RWPE2 (cell line): ENCODE data around the gene CUL9.
A peak's percentile ranks its signal among the peaks of the same experiment; 100 is the strongest.

ENCODE experiments used
- ATAC-seq: fragments of 200-7000 bp; cut with Tn5 transposase; 3 replicates; pipeline ENCODE4 v1.9.1; 2021; ENCODE audit warnings: low read depth
- DNase-seq: peaks from one replicate; pipeline ENCODE4 v3.0.0-alpha.2; 2020; ENCODE audit warnings: low spot score
- H3K27ac ChIP-seq: fragments of 450-650 bp; 2 replicates; pipeline ENCODE4 v1.5.1; 2017; ENCODE audit warnings: mild to moderate bottlenecking; ENCODE audit not compliant: poor library complexity, severe bottlenecking
- H3K27me3 ChIP-seq: fragments of 250-450 bp; sonication (Bioruptor Pico); 2 replicates; pipeline ENCODE4 v1.5.1; 2021; ENCODE audit warnings: mild to moderate bottlenecking, moderate library complexity; ENCODE audit not compliant: insufficient read depth, poor library complexity, severe bottlenecking
- H3K36me3 ChIP-seq: fragments of 250-450 bp; sonication (Bioruptor Pico); 2 replicates; pipeline ENCODE4 v1.5.1; 2020; ENCODE audit warnings: low read depth, mild to moderate bottlenecking, moderate library complexity
- H3K4me1 ChIP-seq: fragments of 250-450 bp; sonication (Bioruptor Pico); 2 replicates; pipeline ENCODE4 v1.5.1; 2021; ENCODE audit warnings: mild to moderate bottlenecking, moderate library complexity; ENCODE audit not compliant: insufficient read depth, poor library complexity, severe bottlenecking
- H3K4me3 ChIP-seq: fragments of 250-450 bp; sonication (Bioruptor Pico); 2 replicates; pipeline ENCODE4 v1.5.1; 2021; ENCODE audit warnings: mild to moderate bottlenecking, moderate library complexity; ENCODE audit not compliant: severe bottlenecking
- H3K9me3 ChIP-seq: fragments of 250-450 bp; sonication (Bioruptor Pico); 2 replicates; pipeline ENCODE4 v1.5.1; 2021; ENCODE audit warnings: mild to moderate bottlenecking, moderate library complexity; ENCODE audit not compliant: severe bottlenecking
- CTCF ChIP-seq: fragments of 450-650 bp; IDR thresholded peaks from one replicate; pipeline ENCODE4 v1.5.1; 2017; ENCODE audit warnings: mild to moderate bottlenecking, moderate library complexity; ENCODE audit not compliant: poor library complexity, severe bottlenecking

CUL9 gene

GRCh38 chr6:43178150-43178549, 3.8 kb upstream of the CUL9 start:
- Histone ChIP-seq H3K4me1 (peaks cover 20% of the 10 kb centered on the region), H3K4me3 (no peak overlapping the region), H3K27me3 (no peaks in the 10 kb centered on the region), H3K9me3 (no peaks in the 10 kb centered on the region), H3K27ac (no peak overlapping the region), H3K36me3 (peaks cover 51% of the 10 kb centered on the region)
- TF ChIP-seq CTCF: no peak
- DNase-seq: no peak
- ATAC-seq: no peak

GRCh38 chr6:43178951-43179830, 2.8 kb upstream of the CUL9 start:
- H3K27me3 ChIP-seq: no peaks in the 10 kb centered on the region
- H3K4me1 ChIP-seq: peaks cover 12% of the 10 kb centered on the region
- no peak overlapping the region for H3K27ac ChIP-seq
- H3K36me3 ChIP-seq: peaks cover 47% of the 10 kb centered on the region
- no peak overlapping the region for H3K4me3 ChIP-seq
- no peak for TF ChIP-seq CTCF
- ATAC-seq: no peak
- H3K9me3 ChIP-seq: no peaks in the 10 kb centered on the region
- DNase-seq: no peak

DNA sequence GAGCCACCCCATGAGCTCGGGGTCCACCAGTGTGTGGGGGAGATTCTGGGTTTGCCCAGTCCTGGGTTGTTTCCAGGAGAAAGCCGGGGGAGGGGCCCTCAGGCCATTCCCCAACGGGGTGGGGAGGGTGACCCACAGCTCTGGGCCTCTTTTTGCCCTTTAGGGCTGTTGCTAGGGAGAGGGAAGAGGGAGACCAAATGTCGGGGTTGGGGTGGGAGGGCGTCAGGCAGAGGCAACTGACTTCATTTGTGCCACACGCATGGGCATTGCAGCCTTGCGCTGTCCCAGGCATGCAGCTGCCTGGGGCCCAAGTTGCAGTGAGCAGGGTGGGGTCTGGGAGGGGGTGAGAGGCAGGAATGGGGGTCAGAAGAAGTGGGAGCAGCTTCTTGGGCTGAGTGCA, 1.9 kb upstream of the CUL9 start:
- Histone ChIP-seq H3K36me3 (peaks cover 46% of the 10 kb centered on the region), H3K9me3 (no peaks in the 10 kb centered on the region), H3K27ac (no peak overlapping the region), H3K27me3 (no peaks in the 10 kb centered on the region), H3K4me3 (no peak overlapping the region), H3K4me1 (peaks cover 7% of the 10 kb centered on the region)
- DNase-seq: no peak
- TF ChIP-seq CTCF: no peak
- no peak; the same call in 2 of the 3 replicates for ATAC-seq

DNA sequence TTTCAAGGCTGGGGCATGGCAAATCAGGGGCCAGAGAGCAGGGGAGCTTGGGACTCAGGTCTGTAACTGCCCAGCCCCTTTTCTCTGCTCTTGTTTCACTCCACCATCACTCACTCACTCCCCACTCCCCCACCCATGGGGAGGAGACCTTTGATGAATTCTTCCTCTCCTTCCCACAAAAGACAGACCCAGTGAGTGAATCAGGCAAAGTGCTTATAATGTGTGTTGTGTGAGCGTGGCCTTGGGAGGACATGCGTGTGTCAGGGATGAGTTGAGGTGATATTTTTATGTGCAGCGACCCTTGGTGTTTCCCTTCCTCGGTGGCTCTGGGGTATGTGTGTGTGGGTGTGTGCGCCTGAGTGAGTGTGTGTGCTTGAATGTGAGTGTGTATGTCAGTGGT, 1.0 kb upstream of the CUL9 start:
- Histone ChIP-seq H3K4me3 (no peak overlapping the region), H3K27ac (peak overlapping the region; percentile 54), H3K27me3 (no peaks in the 10 kb centered on the region), H3K4me1 (peaks cover 5% of the 10 kb centered on the region), H3K36me3 (peaks cover 42% of the 10 kb centered on the region), H3K9me3 (no peaks in the 10 kb centered on the region)
- DNase-seq (no peak), ATAC-seq (no peak)
- TF ChIP-seq CTCF: no peak

DNA sequence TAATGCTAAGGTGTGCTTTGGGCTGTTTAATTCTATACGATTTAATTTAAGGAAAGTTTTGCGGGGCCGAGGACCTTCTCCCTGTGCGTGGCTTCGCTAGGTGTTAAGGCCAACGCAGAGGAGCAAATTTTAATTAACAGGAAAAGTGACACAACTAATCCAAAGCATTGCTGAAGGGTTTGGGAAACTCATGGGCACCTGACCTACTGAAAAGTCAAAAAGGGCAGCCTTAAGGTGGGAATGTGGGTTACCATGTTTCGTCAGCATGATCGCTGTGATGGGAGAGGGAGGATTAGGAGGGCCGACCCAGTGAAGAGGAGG, 415 bp upstream of the CUL9 start:
- H3K9me3 ChIP-seq: no peaks in the 10 kb centered on the region
- TF ChIP-seq CTCF: no peak
- H3K4me1 ChIP-seq: peaks cover 5% of the 10 kb centered on the region
- H3K36me3 ChIP-seq: peaks cover 36% of the 10 kb centered on the region
- H3K27me3 ChIP-seq: no peaks in the 10 kb centered on the region
- ATAC-seq (no peak; the same call in 1 of the 3 replicates), DNase-seq (no peak)
- peak overlapping the region; percentile 41 for H3K4me3 ChIP-seq
- peak overlapping the region; percentile 54 for H3K27ac ChIP-seq
